ENCODE measurements around the gene RBM39.
A peak's percentile ranks its signal among the peaks of the same experiment; 100 is the strongest.

The RBM39 gene

GRCh38 chr20:35673884-35674283, 68.2 kb downstream of the RBM39 start:
- Histone ChIP-seq H3K27me3 (ENCODE audit: insufficient read depth, low read length) (no peaks in the 10 kb centered on the region), H3K4me1 (ENCODE audit: insufficient read depth, low read length) (no peaks in the 10 kb centered on the region), H3K9me3 (ENCODE audit: insufficient read depth, low read depth, low read length) (no peaks in the 10 kb centered on the region), H3K36me3 (ENCODE audit: insufficient read depth, low read depth, low read length) (peaks cover 34% of the 10 kb centered on the region), H3K9ac (ENCODE audit: low read depth, low read length) (no peak overlapping the region), H3K4me3 (ENCODE audit: low read length) (no peak overlapping the region), H3K27ac (ENCODE audit: low read length) (no peak overlapping the region)

GRCh38 chr20:35669681-35670080, 72.4 kb downstream of the RBM39 start:
- Histone ChIP-seq H3K27ac (ENCODE audit: low read length) (no peak overlapping the region), H3K4me1 (ENCODE audit: insufficient read depth, low read length) (no peaks in the 10 kb centered on the region), H3K27me3 (ENCODE audit: insufficient read depth, low read length) (no peaks in the 10 kb centered on the region), H3K9ac (ENCODE audit: low read depth, low read length) (no peak overlapping the region), H3K36me3 (ENCODE audit: insufficient read depth, low read depth, low read length) (peaks cover 37% of the 10 kb centered on the region), H3K9me3 (ENCODE audit: insufficient read depth, low read depth, low read length) (no peaks in the 10 kb centered on the region), H3K4me3 (ENCODE audit: low read length) (no peak overlapping the region)

- Histone ChIP-seq H3K9me3 (ENCODE audit: insufficient read depth, low read depth, low read length) (no peaks in the 10 kb centered on the region), H3K36me3 (ENCODE audit: insufficient read depth, low read depth, low read length) (peaks cover 33% of the 10 kb centered on the region), H3K4me1 (ENCODE audit: insufficient read depth, low read length) (no peaks in the 10 kb centered on the region), H3K4me3 (ENCODE audit: low read length) (no peak overlapping the region), H3K9ac (ENCODE audit: low read depth, low read length) (no peak overlapping the region), H3K27ac (ENCODE audit: low read length) (no peak overlapping the region), H3K27me3 (ENCODE audit: insufficient read depth, low read length) (no peaks in the 10 kb centered on the region)
Observed at GRCh38 chr20:35669221-35669620, 72.8 kb downstream of the RBM39 start.

GRCh38 chr20:35665949-35666288, 76.1 kb downstream of the RBM39 start:
- Histone ChIP-seq H3K36me3 (ENCODE audit: insufficient read depth, low read depth, low read length) (peaks cover 19% of the 10 kb centered on the region), H3K27ac (ENCODE audit: low read length) (no peak overlapping the region), H3K4me1 (ENCODE audit: insufficient read depth, low read length) (peaks cover 14% of the 10 kb centered on the region; the same call in 1 of the 2 replicates), H3K27me3 (ENCODE audit: insufficient read depth, low read length) (no peaks in the 10 kb centered on the region), H3K9ac (ENCODE audit: low read depth, low read length) (no peak overlapping the region), H3K9me3 (ENCODE audit: insufficient read depth, low read depth, low read length) (no peaks in the 10 kb centered on the region), H3K4me3 (ENCODE audit: low read length) (no peak overlapping the region)

GRCh38 chr20:35664466-35665206, 77.4 kb downstream of the RBM39 start, which contains the start of the genes CPNE1 and RBM12:
Gene CPNE1 (minus strand): TSS chr20:35664900. CDS start chr20:35632923, 31,977 bp downstream.
Gene RBM12 (minus strand): TSS chr20:35664900. CDS start chr20:35655322, 9,578 bp downstream.
- Histone ChIP-seq H3K4me3 (ENCODE audit: low read length) (peak within 1 kb of the TSS; percentile 99), H3K36me3 (ENCODE audit: insufficient read depth, low read depth, low read length) (peaks cover 9% of the 10 kb centered on the region; the same call in 1 of the 2 replicates), H3K9ac (ENCODE audit: low read depth, low read length) (peak within 1 kb of the TSS; percentile 99), H3K27me3 (ENCODE audit: insufficient read depth, low read length) (no peaks in the 10 kb centered on the region), H3K9me3 (ENCODE audit: insufficient read depth, low read depth, low read length) (no peaks in the 10 kb centered on the region), H3K4me1 (ENCODE audit: insufficient read depth, low read length) (peaks cover 18% of the 10 kb centered on the region; the same call in 1 of the 2 replicates), H3K27ac (ENCODE audit: low read length) (peak within 1 kb of the TSS; percentile 96)

- peak overlapping the region; percentile 96 for H3K27ac ChIP-seq (ENCODE audit: low read length)
- H3K36me3 ChIP-seq (ENCODE audit: insufficient read depth, low read depth, low read length), result peaks cover 2% of the 10 kb centered on the region; the same call in 1 of the 2 replicates
- no peaks in the 10 kb centered on the region for H3K9me3 ChIP-seq (ENCODE audit: insufficient read depth, low read depth, low read length)
- peak overlapping the region; percentile 99 for H3K9ac ChIP-seq (ENCODE audit: low read depth, low read length)
- peak overlapping the region; percentile 99 for H3K4me3 ChIP-seq (ENCODE audit: low read length)
- H3K4me1 ChIP-seq (ENCODE audit: insufficient read depth, low read length), result peaks cover 18% of the 10 kb centered on the region; the same call in 1 of the 2 replicates
- no peaks in the 10 kb centered on the region for H3K27me3 ChIP-seq (ENCODE audit: insufficient read depth, low read length)
Observed at GRCh38 chr20:35663516-35664465, 78.3 kb downstream of the RBM39 start.

GRCh38 chr20:35662551-35662950, 79.5 kb downstream of the RBM39 start:
- Histone ChIP-seq H3K9ac (ENCODE audit: low read depth, low read length) (peak overlapping the region; percentile 99; the same call in 1 of the 2 replicates), H3K27ac (ENCODE audit: low read length) (no peak overlapping the region), H3K4me3 (ENCODE audit: low read length) (peak overlapping the region; percentile 99), H3K4me1 (ENCODE audit: insufficient read depth, low read length) (peaks cover 18% of the 10 kb centered on the region; the same call in 1 of the 2 replicates), H3K27me3 (ENCODE audit: insufficient read depth, low read length) (no peaks in the 10 kb centered on the region), H3K9me3 (ENCODE audit: insufficient read depth, low read depth, low read length) (no peaks in the 10 kb centered on the region), H3K36me3 (ENCODE audit: insufficient read depth, low read depth, low read length) (peaks cover under 1% of the 10 kb centered on the region; the same call in 1 of the 2 replicates)

- H3K9ac ChIP-seq (ENCODE audit: low read depth, low read length), result peak overlapping the region; percentile 23; the same call in 1 of the 2 replicates
- H3K4me1 ChIP-seq (ENCODE audit: insufficient read depth, low read length), result peaks cover 18% of the 10 kb centered on the region; the same call in 1 of the 2 replicates
- no peaks in the 10 kb centered on the region for H3K9me3 ChIP-seq (ENCODE audit: insufficient read depth, low read depth, low read length)
- no peaks in the 10 kb centered on the region for H3K27me3 ChIP-seq (ENCODE audit: insufficient read depth, low read length)
- H3K4me3 ChIP-seq (ENCODE audit: low read length), result peak overlapping the region; percentile 99
- H3K27ac ChIP-seq (ENCODE audit: low read length), result no peak overlapping the region
- H3K36me3 ChIP-seq (ENCODE audit: insufficient read depth, low read depth, low read length), result peaks cover 7% of the 10 kb centered on the region; the same call in 1 of the 2 replicates
Observed at GRCh38 chr20:35661908-35662307, 80.2 kb downstream of the RBM39 start.

GRCh38 chr20:35661053-35661452, 81.0 kb downstream of the RBM39 start:
- peak overlapping the region; percentile 99 for H3K4me3 ChIP-seq (ENCODE audit: low read length)
- H3K4me1 ChIP-seq (ENCODE audit: insufficient read depth, low read length), result peaks cover 18% of the 10 kb centered on the region; the same call in 1 of the 2 replicates
- H3K27ac ChIP-seq (ENCODE audit: low read length), result no peak overlapping the region
- H3K27me3 ChIP-seq (ENCODE audit: insufficient read depth, low read length), result no peaks in the 10 kb centered on the region
- no peaks in the 10 kb centered on the region for H3K9me3 ChIP-seq (ENCODE audit: insufficient read depth, low read depth, low read length)
- peak overlapping the region; percentile 23 for H3K9ac ChIP-seq (ENCODE audit: low read depth, low read length)
- H3K36me3 ChIP-seq (ENCODE audit: insufficient read depth, low read depth, low read length), result peaks cover 13% of the 10 kb centered on the region; the same call in 1 of the 2 replicates

- no peak overlapping the region for H3K27ac ChIP-seq (ENCODE audit: low read length)
- 0 out of 2 replicates have a peak overlapping the region, but pooled peaks have one; percentile 23 for H3K9ac ChIP-seq (ENCODE audit: low read depth, low read length)
- H3K9me3 ChIP-seq (ENCODE audit: insufficient read depth, low read depth, low read length), result no peaks in the 10 kb centered on the region
- H3K4me3 ChIP-seq (ENCODE audit: low read length), result peak overlapping the region; percentile 99; the same call in 1 of the 2 replicates
- peaks cover 18% of the 10 kb centered on the region; the same call in 1 of the 2 replicates for H3K4me1 ChIP-seq (ENCODE audit: insufficient read depth, low read length)
- H3K27me3 ChIP-seq (ENCODE audit: insufficient read depth, low read length), result no peaks in the 10 kb centered on the region
- H3K36me3 ChIP-seq (ENCODE audit: insufficient read depth, low read depth, low read length), result peaks cover 19% of the 10 kb centered on the region
Observed at GRCh38 chr20:35660122-35660937, 81.7 kb downstream of the RBM39 start.

All from iPS-20b (cell line).